Measurements from ENCODE around the gene CBLN1. TPM values are rescaled to one million over a fixed set of nuclear protein-coding genes. Genes with fewer than 3 reads are reported as not detected.

CBLN1 gene
- total RNA-seq, 4 donors from 2014 or later: 0.49 TPM; not detected in 3

- no peaks in the 10 kb centered on the region for H3K4me1 ChIP-seq
- no peak overlapping the region for H3K27ac ChIP-seq
- H3K4me3 ChIP-seq: no peak overlapping the region
- no peaks in the 10 kb centered on the region for H3K9me3 ChIP-seq
- no peak for DNase-seq (ENCODE audit: low spot score in 2 of 2)
- H3K36me3 ChIP-seq: no peaks in the 10 kb centered on the region
- no peak for TF ChIP-seq CTCF (IDR thresholded peaks at IDR 0.05)
- TF ChIP-seq EP300 (IDR thresholded peaks at IDR 0.05): no peak
- TF ChIP-seq POLR2A (IDR thresholded peaks at IDR 0.05): no peak
- no peak for TF ChIP-seq POLR2AphosphoS5 (IDR thresholded peaks at IDR 0.05)
- H3K27me3 ChIP-seq: peaks cover 4% of the 10 kb centered on the region
- WGBS: 79% methylated on average over 5 of the region's 5 CpGs
Measured at GRCh38 chr16:49262501-49262900, 19.1 kb downstream of the CBLN1 start.

GRCh38 chr16:49261930-49262329 is 19.7 kb downstream of the CBLN1 start:
- Histone ChIP-seq H3K4me1 (no peaks in the 10 kb centered on the region), H3K27me3 (peaks cover 4% of the 10 kb centered on the region), H3K36me3 (no peaks in the 10 kb centered on the region), H3K27ac (no peak overlapping the region), H3K9me3 (no peaks in the 10 kb centered on the region), H3K4me3 (no peak overlapping the region)
- TF ChIP-seq EP300 (IDR thresholded peaks at IDR 0.05): no peak
- TF ChIP-seq POLR2AphosphoS5 (IDR thresholded peaks at IDR 0.05): no peak
- TF ChIP-seq POLR2A (IDR thresholded peaks at IDR 0.05): no peak
- no peak for TF ChIP-seq CTCF (IDR thresholded peaks at IDR 0.05)
- no peak for DNase-seq (ENCODE audit: low spot score in 2 of 2)

- H3K9me3 ChIP-seq: no peaks in the 10 kb centered on the region
- H3K27me3 ChIP-seq: no peaks in the 10 kb centered on the region
- no peak for DNase-seq (ENCODE audit: low spot score in 2 of 2)
- TF ChIP-seq EP300 (IDR thresholded peaks at IDR 0.05) (no peak), CTCF (IDR thresholded peaks at IDR 0.05) (no peak), POLR2AphosphoS5 (IDR thresholded peaks at IDR 0.05) (no peak), POLR2A (IDR thresholded peaks at IDR 0.05) (no peak)
- 54% methylated on average over 8 of the region's 8 CpGs for WGBS
- H3K27ac ChIP-seq: no peak overlapping the region
- no peak overlapping the region for H3K4me3 ChIP-seq
- no peaks in the 10 kb centered on the region for H3K4me1 ChIP-seq
- H3K36me3 ChIP-seq: no peaks in the 10 kb centered on the region
Measured at GRCh38 chr16:49260956-49261530, 20.6 kb downstream of the CBLN1 start.

GRCh38 chr16:49260253-49260652 is 21.4 kb downstream of the CBLN1 start:
- TF ChIP-seq POLR2AphosphoS5 (IDR thresholded peaks at IDR 0.05) (no peak), POLR2A (IDR thresholded peaks at IDR 0.05) (no peak), CTCF (IDR thresholded peaks at IDR 0.05) (no peak), EP300 (IDR thresholded peaks at IDR 0.05) (no peak)
- no peaks in the 10 kb centered on the region for H3K4me1 ChIP-seq
- H3K36me3 ChIP-seq: no peaks in the 10 kb centered on the region
- H3K27me3 ChIP-seq: no peaks in the 10 kb centered on the region
- no peaks in the 10 kb centered on the region for H3K9me3 ChIP-seq
- H3K4me3 ChIP-seq: no peak overlapping the region
- WGBS: 53% methylated on average over 3 of the region's 3 CpGs
- no peak overlapping the region for H3K27ac ChIP-seq
- DNase-seq (ENCODE audit: low spot score in 2 of 2): no peak

- H3K4me1 ChIP-seq: no peaks in the 10 kb centered on the region
- H3K9me3 ChIP-seq: no peaks in the 10 kb centered on the region
- no peak overlapping the region for H3K4me3 ChIP-seq
- no peaks in the 10 kb centered on the region for H3K27me3 ChIP-seq
- no peak overlapping the region for H3K27ac ChIP-seq
- H3K36me3 ChIP-seq: no peaks in the 10 kb centered on the region
- no peak for DNase-seq (ENCODE audit: low spot score in 2 of 2)
- no peak for TF ChIP-seq EP300 (IDR thresholded peaks at IDR 0.05)
- no peak for TF ChIP-seq CTCF (IDR thresholded peaks at IDR 0.05)
- no peak for TF ChIP-seq POLR2AphosphoS5 (IDR thresholded peaks at IDR 0.05)
- TF ChIP-seq POLR2A (IDR thresholded peaks at IDR 0.05): no peak
Measured at GRCh38 chr16:49259330-49259729, 22.3 kb downstream of the CBLN1 start.

Measured in suprapubic skin (tissue), 4 donors.